GM23338 (cell line): ENCODE measurements around the gene NPPA. TPM values are rescaled to one million over a fixed set of nuclear protein-coding genes. Genes with fewer than 3 reads are reported as not detected.

Experiments
- ATAC-seq: fragments of 200-7000 bp; cut with Tn5 transposase; 3 replicates; pipeline ENCODE4 v1.9.1; 2020
- DNase-seq: peaks from one replicate; pipeline ENCODE4 v3.0.0-alpha.2; 2015; ENCODE audit warnings: low spot score
- H2AFZ ChIP-seq: fragments of 200-600 bp; sonication (generic); 2 replicates; pipeline ENCODE4 v1.8.0; 2016; ENCODE audit warnings: antibody characterized with exemption, mild to moderate bottlenecking, moderate library complexity
- H3F3A ChIP-seq: fragments of 200-600 bp; sonication (generic); replicated peaks from 2 replicates; pipeline ENCODE4 v1.8.0; 2017; ENCODE audit warnings: antibody characterized with exemption, mixed run types, low read depth
- H3K27ac ChIP-seq: fragments of 200-600 bp; sonication (generic); 2 replicates; pipeline ENCODE4 v1.6.1; 2016; ENCODE audit warnings: low read depth
- H3K27me3 ChIP-seq: fragments of 200-600 bp; sonication (generic); 2 replicates; pipeline ENCODE4 v1.8.0; 2016; ENCODE audit warnings: mild to moderate bottlenecking, mixed run types, moderate library complexity; ENCODE audit not compliant: insufficient read depth
- H3K36me3 ChIP-seq: fragments of 200-600 bp; sonication (generic); 2 replicates; pipeline ENCODE4 v1.8.0; 2016; ENCODE audit warnings: mild to moderate bottlenecking; ENCODE audit not compliant: insufficient read depth
- H3K4me1 ChIP-seq: fragments of 200-600 bp; sonication (generic); 2 replicates; pipeline ENCODE4 v1.8.0; 2016; ENCODE audit warnings: mild to moderate bottlenecking, moderate library complexity; ENCODE audit not compliant: insufficient read depth
- H3K4me2 ChIP-seq: fragments of 200-600 bp; sonication (generic); 2 replicates; pipeline ENCODE4 v1.7.1; 2017; ENCODE audit warnings: mixed run types
- H3K4me3 ChIP-seq: fragments of 200-600 bp; sonication (generic); 2 replicates; pipeline ENCODE4 v1.6.1; 2016; ENCODE audit warnings: mixed run types
- H3K79me2 ChIP-seq: fragments of 200-600 bp; sonication (generic); replicated peaks from 2 replicates; pipeline ENCODE4 v1.8.0; 2017; ENCODE audit warnings: mild to moderate bottlenecking; ENCODE audit not compliant: insufficient read depth
- H3K9me2 ChIP-seq: fragments of 200-600 bp; sonication (generic); 2 replicates; pipeline ENCODE4 v1.8.0; 2017; ENCODE audit not compliant: insufficient read depth
- H4K20me1 ChIP-seq: fragments of 200-600 bp; sonication (generic); replicated peaks from 2 replicates; pipeline ENCODE4 v1.8.0; 2017; ENCODE audit warnings: mild to moderate bottlenecking; ENCODE audit not compliant: insufficient read depth
- H3K27ac Mint-ChIP-seq: 2 replicates; pipeline ENCODE4 v1.8.0; 2020; ENCODE audit warnings: inconsistent platforms, mild to moderate bottlenecking, moderate library complexity, mixed read lengths
- H3K27me3 Mint-ChIP-seq: 3 replicates; pipeline ENCODE4 v1.8.0; 2022; ENCODE audit warnings: low read depth, mild to moderate bottlenecking, moderate library complexity, mixed read lengths, inconsistent platforms; ENCODE audit not compliant: insufficient read depth, poor library complexity
- H3K36me3 Mint-ChIP-seq: 3 replicates; pipeline ENCODE4 v1.8.0; 2021; ENCODE audit warnings: low read depth, mild to moderate bottlenecking, inconsistent platforms, moderate library complexity, mixed read lengths
- H3K4me1 Mint-ChIP-seq: 3 replicates; pipeline ENCODE4 v1.8.0; 2020; ENCODE audit warnings: mild to moderate bottlenecking, inconsistent platforms, mixed read lengths
- H3K4me3 Mint-ChIP-seq: 3 replicates; pipeline ENCODE4 v1.8.0; 2021; ENCODE audit warnings: moderate library complexity, mild to moderate bottlenecking, inconsistent platforms, mixed read lengths
- H3K9me3 Mint-ChIP-seq: 3 replicates; pipeline ENCODE4 v1.8.0; 2020; ENCODE audit warnings: moderate library complexity, mild to moderate bottlenecking, inconsistent platforms, mixed read lengths
- CREB1 ChIP-seq: fragments of 250-450 bp; sonication (Bioruptor Pico); IDR thresholded peaks from 2 replicates; pipeline ENCODE4 v1.5.0; 2020; ENCODE audit warnings: low read depth, mild to moderate bottlenecking, moderate library complexity
- EZH2phosphoT487 ChIP-seq: fragments of 200-600 bp; sonication (generic); IDR thresholded peaks from one replicate; pipeline ENCODE4 v1.8.1; 2018; ENCODE audit warnings: antibody characterized with exemption; ENCODE audit not compliant: unreplicated experiment
- JUNB ChIP-seq: IDR thresholded peaks from one replicate; pipeline ENCODE4 v1.6.1; 2016; ENCODE audit warnings: antibody characterized with exemption; ENCODE audit not compliant: unreplicated experiment
- POLR2AphosphoS5 ChIP-seq: IDR thresholded peaks from 2 replicates; pipeline ENCODE4 v1.6.1; 2016; ENCODE audit warnings: antibody characterized with exemption, low read depth
- STAT1 ChIP-seq: IDR thresholded peaks from one replicate; pipeline ENCODE4 v1.6.1; 2016; ENCODE audit warnings: antibody characterized with exemption; ENCODE audit not compliant: unreplicated experiment
- ZNF114 ChIP-seq: fragments of 250-450 bp; sonication (Bioruptor Pico); IDR thresholded peaks from 2 replicates; pipeline ENCODE4 v1.5.0; 2020; ENCODE audit warnings: mild to moderate bottlenecking, moderate library complexity
- polyA plus RNA-seq: library from polyadenylated mRNA; unstranded; fragments of >200 nt; fragmentation: Nextera tagmentation; extraction: Ambion mirVana; gene quantifications from 2 replicates; pipeline ENCODE4 v1.2.1, GENCODE V29; 2016
- total RNA-seq: library from RNA; depleted of rRNA; stranded (reverse); fragments of >200 nt; shearing (Covaris generic); gene quantifications from 2 replicates; pipeline ENCODE4 v1.2.3, GENCODE V29; 2014
- TF ChIP-seq, protein P1 (sequence below), 2 experiments: fragments of 200-600 bp in 1 of 2; sonication (generic) in 1 of 2; conservative IDR thresholded peaks; 2 replicates each; pipeline versions ENCODE4 v1.5.1 to v1.6.1; 2016 to 2017; ENCODE audit warnings: antibody characterized with exemption in 2 of 2, low read depth in 2 of 2, mild to moderate bottlenecking in 2 of 2, moderate library complexity in 1 of 2
- TF ChIP-seq, protein P2 (sequence below): IDR thresholded peaks from one replicate; pipeline ENCODE4 v1.6.1; 2018; ENCODE audit warnings: antibody characterized with exemption; ENCODE audit not compliant: unreplicated experiment
- TF ChIP-seq, protein P3 (sequence below): IDR thresholded peaks from 2 replicates; pipeline ENCODE4 v1.6.1; 2016; ENCODE audit warnings: antibody characterized with exemption

The NPPA gene
- total and polyA plus RNA-seq, 2 experiments from 2014 or later: 0.29 TPM; not detected in 1

DNA sequence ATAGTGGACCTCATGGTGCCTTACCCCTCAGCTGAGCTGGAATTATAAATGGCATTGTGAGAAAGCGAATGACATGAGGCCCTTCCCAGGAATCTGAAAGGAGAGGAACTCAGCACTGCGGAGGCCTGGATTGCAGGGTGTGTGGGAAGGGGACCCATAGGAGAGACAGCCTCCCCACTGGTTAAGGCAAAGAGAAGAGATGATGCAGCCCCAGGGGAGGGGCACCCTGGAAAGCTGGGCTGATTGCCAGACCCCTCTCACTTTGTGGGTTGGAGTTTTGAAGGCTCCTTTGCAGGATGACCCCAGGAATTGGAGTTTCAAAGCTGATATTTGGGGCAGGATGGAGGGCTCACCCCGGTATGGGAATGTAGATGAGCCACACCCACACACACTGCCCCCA is 9.1 kb upstream of the NPPA start (continued):
- TF ChIP-seq CREB1 (CRISPR knock-in tag): no peak
- TF ChIP-seq POLR2AphosphoS5: no peak
- TF ChIP-seq ZNF114 (CRISPR knock-in tag): no peak
- TF ChIP-seq, protein P1, sequence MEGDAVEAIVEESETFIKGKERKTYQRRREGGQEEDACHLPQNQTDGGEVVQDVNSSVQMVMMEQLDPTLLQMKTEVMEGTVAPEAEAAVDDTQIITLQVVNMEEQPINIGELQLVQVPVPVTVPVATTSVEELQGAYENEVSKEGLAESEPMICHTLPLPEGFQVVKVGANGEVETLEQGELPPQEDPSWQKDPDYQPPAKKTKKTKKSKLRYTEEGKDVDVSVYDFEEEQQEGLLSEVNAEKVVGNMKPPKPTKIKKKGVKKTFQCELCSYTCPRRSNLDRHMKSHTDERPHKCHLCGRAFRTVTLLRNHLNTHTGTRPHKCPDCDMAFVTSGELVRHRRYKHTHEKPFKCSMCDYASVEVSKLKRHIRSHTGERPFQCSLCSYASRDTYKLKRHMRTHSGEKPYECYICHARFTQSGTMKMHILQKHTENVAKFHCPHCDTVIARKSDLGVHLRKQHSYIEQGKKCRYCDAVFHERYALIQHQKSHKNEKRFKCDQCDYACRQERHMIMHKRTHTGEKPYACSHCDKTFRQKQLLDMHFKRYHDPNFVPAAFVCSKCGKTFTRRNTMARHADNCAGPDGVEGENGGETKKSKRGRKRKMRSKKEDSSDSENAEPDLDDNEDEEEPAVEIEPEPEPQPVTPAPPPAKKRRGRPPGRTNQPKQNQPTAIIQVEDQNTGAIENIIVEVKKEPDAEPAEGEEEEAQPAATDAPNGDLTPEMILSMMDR (conservative IDR thresholded peaks at IDR 0.05; ENCODE audit: low read depth in 2 of 2): no peak
- TF ChIP-seq, protein P2, sequence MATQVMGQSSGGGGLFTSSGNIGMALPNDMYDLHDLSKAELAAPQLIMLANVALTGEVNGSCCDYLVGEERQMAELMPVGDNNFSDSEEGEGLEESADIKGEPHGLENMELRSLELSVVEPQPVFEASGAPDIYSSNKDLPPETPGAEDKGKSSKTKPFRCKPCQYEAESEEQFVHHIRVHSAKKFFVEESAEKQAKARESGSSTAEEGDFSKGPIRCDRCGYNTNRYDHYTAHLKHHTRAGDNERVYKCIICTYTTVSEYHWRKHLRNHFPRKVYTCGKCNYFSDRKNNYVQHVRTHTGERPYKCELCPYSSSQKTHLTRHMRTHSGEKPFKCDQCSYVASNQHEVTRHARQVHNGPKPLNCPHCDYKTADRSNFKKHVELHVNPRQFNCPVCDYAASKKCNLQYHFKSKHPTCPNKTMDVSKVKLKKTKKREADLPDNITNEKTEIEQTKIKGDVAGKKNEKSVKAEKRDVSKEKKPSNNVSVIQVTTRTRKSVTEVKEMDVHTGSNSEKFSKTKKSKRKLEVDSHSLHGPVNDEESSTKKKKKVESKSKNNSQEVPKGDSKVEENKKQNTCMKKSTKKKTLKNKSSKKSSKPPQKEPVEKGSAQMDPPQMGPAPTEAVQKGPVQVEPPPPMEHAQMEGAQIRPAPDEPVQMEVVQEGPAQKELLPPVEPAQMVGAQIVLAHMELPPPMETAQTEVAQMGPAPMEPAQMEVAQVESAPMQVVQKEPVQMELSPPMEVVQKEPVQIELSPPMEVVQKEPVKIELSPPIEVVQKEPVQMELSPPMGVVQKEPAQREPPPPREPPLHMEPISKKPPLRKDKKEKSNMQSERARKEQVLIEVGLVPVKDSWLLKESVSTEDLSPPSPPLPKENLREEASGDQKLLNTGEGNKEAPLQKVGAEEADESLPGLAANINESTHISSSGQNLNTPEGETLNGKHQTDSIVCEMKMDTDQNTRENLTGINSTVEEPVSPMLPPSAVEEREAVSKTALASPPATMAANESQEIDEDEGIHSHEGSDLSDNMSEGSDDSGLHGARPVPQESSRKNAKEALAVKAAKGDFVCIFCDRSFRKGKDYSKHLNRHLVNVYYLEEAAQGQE: no peak
- no peak for TF ChIP-seq JUNB
- TF ChIP-seq STAT1: no peak

DNA sequence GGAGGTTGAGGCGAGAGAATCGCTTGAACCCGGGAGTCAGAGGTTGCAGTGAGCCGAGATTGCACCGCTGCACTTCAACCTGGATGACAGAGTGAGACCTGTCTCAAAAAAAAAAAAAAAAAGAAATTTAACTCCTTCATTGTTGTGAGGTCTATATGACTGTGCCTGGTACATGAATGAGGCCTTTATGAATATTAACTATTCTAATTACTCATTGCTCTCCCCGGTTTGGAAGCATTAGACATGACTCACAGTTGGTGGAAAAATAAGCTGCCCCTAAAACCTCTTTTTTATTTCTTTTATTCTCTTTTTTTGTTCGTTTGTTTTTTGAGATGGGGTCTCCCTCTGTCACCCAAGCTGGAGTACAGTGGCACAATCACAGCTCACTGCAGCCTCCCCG is 7.8 kb upstream of the NPPA start:
- H2AFZ ChIP-seq: no peak overlapping the region
- H3K4me1 Mint-ChIP-seq: peaks cover 7% of the 10 kb centered on the region; the same call in 1 of the 3 replicates
- H3K4me3 ChIP-seq: no peak overlapping the region
- H3F3A ChIP-seq: no peaks in the 10 kb centered on the region
- peaks cover 24% of the 10 kb centered on the region for H3K27me3 ChIP-seq
- H3K4me2 ChIP-seq: no peak overlapping the region
- no peaks in the 10 kb centered on the region for H3K36me3 ChIP-seq
- H3K27ac Mint-ChIP-seq: no peak overlapping the region
- H3K9me2 ChIP-seq: no peaks in the 10 kb centered on the region
- DNase-seq: no peak
- no peaks in the 10 kb centered on the region for H3K9me3 Mint-ChIP-seq
- no peaks in the 10 kb centered on the region for H3K79me2 ChIP-seq
- TF ChIP-seq, protein P3, sequence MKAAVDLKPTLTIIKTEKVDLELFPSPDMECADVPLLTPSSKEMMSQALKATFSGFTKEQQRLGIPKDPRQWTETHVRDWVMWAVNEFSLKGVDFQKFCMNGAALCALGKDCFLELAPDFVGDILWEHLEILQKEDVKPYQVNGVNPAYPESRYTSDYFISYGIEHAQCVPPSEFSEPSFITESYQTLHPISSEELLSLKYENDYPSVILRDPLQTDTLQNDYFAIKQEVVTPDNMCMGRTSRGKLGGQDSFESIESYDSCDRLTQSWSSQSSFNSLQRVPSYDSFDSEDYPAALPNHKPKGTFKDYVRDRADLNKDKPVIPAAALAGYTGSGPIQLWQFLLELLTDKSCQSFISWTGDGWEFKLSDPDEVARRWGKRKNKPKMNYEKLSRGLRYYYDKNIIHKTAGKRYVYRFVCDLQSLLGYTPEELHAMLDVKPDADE: no peak
- no peak for TF ChIP-seq EZH2phosphoT487
- TF ChIP-seq, protein P2: no peak
- H3K27me3 Mint-ChIP-seq: peaks cover 20% of the 10 kb centered on the region
- H3K27ac ChIP-seq: no peak overlapping the region
- H3K4me3 Mint-ChIP-seq: no peak overlapping the region
- no peak for ATAC-seq
- H3K4me1 ChIP-seq: no peaks in the 10 kb centered on the region
- no peaks in the 10 kb centered on the region for H3K36me3 Mint-ChIP-seq
- H4K20me1 ChIP-seq: no peaks in the 10 kb centered on the region
